ENCODE measurements around the gene AOPEP.

Gene AOPEP

DNA sequence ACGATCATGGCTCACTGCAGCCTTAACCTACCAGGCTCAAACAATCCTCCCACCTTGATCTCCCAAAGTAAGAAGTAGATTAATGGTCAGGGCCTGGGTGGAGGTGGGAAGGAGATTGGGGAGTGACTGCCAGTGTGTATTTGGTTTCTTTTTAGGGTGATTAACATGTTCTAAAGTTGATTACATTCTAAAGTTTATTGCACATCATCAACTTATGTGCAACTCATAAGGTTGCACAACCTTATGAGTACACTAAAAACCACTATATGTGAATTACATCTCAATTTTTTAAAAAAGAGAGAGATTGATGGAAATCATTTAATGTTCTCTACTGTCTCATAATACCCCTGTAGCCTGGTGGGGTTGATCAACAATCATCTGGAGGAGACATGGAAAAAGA, 218.1 kb downstream of the AOPEP start:
- peaks cover 18% of the 10 kb centered on the region for H3K4me1 ChIP-seq (ENCODE audit: insufficient read depth, low read length)
- H3K27ac ChIP-seq (ENCODE audit: low read length): no peak overlapping the region
- no peaks in the 10 kb centered on the region for H3K9me3 ChIP-seq (ENCODE audit: insufficient read depth, low read depth, low read length)
- H3K9ac ChIP-seq (ENCODE audit: low read depth, low read length): no peak overlapping the region
- no peaks in the 10 kb centered on the region for H3K27me3 ChIP-seq (ENCODE audit: insufficient read depth, low read length)
- H3K4me3 ChIP-seq (ENCODE audit: low read length): no peak overlapping the region
- no peaks in the 10 kb centered on the region for H3K36me3 ChIP-seq (ENCODE audit: insufficient read depth, low read depth, low read length)

DNA sequence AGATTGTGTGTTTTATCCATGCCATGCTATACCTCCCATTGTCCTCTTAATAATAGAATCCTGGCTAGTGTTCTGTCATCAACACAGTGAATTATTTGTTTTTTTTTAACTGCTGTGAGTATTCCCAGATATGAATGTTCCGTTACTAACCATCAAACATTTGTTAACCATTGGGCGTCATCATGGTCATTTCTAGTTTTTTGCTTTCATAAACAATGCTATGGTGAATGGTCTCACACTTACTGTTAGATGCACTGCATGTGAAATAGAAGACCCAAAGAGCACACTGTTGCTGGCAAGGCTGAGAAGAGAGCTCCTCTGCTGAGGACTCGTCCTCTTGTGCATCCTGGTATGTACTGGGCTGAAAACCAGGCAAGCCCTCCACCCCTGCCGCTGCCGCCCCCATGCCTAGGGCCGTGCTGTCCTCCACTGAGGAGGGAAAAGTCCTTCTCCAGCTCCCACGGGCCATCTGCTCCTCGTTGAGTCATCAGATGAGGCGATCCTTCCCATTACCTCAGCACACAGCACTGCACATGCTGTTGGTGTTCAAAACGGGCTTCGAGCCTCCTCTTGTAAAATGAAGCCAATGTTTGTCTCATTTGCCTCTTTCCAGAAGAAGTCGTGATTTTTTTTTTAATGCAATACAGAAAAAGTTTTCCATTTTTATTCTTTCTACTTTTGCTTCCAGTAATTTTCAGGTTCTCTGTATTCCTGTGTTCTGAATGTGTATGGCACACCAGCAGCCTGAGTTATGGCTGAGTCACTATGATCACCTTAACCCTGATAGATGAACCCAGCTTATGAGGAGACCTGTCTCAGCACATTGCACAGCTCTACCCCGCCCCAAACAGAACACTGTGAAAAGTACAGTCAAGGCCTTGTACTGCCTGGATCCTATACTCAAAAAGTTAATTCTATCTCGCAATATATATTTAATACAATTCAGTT, 219.0 kb downstream of the AOPEP start:
- Histone ChIP-seq H3K36me3 (ENCODE audit: insufficient read depth, low read depth, low read length) (no peaks in the 10 kb centered on the region), H3K4me1 (ENCODE audit: insufficient read depth, low read length) (peaks cover 26% of the 10 kb centered on the region), H3K27ac (ENCODE audit: low read length) (no peak overlapping the region), H3K27me3 (ENCODE audit: insufficient read depth, low read length) (no peaks in the 10 kb centered on the region), H3K4me3 (ENCODE audit: low read length) (no peak overlapping the region), H3K9me3 (ENCODE audit: insufficient read depth, low read depth, low read length) (no peaks in the 10 kb centered on the region), H3K9ac (ENCODE audit: low read depth, low read length) (no peak overlapping the region)

DNA sequence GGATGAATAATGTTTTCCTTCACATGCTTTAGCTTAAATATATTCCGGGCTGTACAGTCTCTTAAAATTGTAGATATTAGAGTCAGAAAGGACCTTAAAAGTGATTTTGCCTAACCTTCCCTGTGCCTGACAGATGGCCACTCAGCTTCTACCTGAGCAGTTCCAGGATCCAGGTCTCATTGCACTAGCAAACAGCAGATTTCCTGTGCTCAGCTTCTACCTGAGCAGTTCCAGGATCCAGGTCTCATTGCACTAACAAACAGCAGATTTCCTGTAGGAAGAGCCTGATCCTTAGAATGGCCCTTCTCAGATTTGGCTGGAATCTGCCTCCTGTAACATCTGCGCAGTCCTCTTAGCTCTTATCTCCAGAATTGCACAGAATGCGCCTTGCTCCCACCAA, 219.8 kb downstream of the AOPEP start:
- Histone ChIP-seq H3K9ac (ENCODE audit: low read depth, low read length) (no peak overlapping the region), H3K36me3 (ENCODE audit: insufficient read depth, low read depth, low read length) (no peaks in the 10 kb centered on the region), H3K9me3 (ENCODE audit: insufficient read depth, low read depth, low read length) (no peaks in the 10 kb centered on the region), H3K4me1 (ENCODE audit: insufficient read depth, low read length) (peaks cover 32% of the 10 kb centered on the region), H3K4me3 (ENCODE audit: low read length) (no peak overlapping the region), H3K27ac (ENCODE audit: low read length) (no peak overlapping the region), H3K27me3 (ENCODE audit: insufficient read depth, low read length) (no peaks in the 10 kb centered on the region)

DNA sequence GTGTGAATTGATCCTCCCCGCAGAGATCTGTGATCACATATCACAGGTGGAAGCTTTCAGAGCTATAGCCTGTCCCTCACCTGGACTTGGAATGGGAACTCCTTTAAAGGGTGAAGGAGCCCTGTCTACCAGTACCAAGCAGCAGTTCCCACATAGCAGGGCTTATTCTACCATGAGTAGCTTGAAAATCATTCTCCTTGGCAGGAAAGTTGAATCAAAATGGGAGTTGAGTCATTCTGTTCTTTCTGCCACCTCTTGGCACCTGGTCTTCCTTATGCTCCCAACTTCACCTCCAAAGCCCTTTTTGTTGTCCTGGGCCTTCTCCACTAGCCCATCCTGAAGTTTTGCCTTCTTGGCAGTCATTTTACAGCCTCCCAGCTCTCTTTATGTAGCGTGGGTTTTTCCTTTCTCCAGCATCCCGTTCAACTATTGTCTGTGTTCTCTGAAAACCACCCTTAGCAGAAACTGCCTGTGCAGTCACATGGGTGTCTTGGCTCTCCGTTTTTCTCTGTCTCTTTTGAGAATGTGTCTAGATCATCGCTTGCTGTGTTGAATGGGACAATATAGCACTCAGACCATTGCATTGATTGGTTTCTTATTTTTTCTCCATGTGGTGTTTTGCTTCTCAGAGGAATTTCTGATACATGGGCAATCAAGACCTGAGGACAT, 222.2 kb downstream of the AOPEP start:
- Histone ChIP-seq H3K27ac (ENCODE audit: low read length) (no peak overlapping the region), H3K27me3 (ENCODE audit: insufficient read depth, low read length) (no peaks in the 10 kb centered on the region), H3K9ac (ENCODE audit: low read depth, low read length) (0 out of 2 replicates have a peak overlapping the region, but pooled peaks have one; percentile 6), H3K4me3 (ENCODE audit: low read length) (no peak overlapping the region; the same call in 1 of the 2 replicates), H3K4me1 (ENCODE audit: insufficient read depth, low read length) (peaks cover 36% of the 10 kb centered on the region), H3K36me3 (ENCODE audit: insufficient read depth, low read depth, low read length) (no peaks in the 10 kb centered on the region), H3K9me3 (ENCODE audit: insufficient read depth, low read depth, low read length) (no peaks in the 10 kb centered on the region)

DNA sequence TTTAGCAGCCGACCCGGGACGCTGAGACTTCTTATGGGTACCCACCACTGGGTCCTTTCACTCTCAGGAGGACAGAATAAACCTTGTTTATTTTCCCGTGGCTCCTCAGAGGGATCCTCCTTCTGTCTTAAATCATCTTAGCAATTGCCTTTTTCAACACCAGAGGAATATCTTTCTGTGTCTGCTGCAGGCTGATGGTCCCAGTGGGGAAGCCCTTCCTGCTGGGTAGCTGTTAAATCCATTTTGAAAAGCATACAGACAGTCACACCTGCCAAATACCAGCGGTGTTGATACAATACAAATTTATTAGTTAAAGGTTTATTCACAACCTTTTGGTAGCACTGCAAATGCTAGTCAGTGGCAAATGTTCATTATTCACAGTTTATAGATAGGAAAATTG, 222.9 kb downstream of the AOPEP start:
- H3K9ac ChIP-seq (ENCODE audit: low read depth, low read length): 0 out of 2 replicates have a peak overlapping the region, but pooled peaks have one; percentile 6
- H3K9me3 ChIP-seq (ENCODE audit: insufficient read depth, low read depth, low read length): no peaks in the 10 kb centered on the region
- H3K4me3 ChIP-seq (ENCODE audit: low read length): peak overlapping the region; percentile 16; the same call in 1 of the 2 replicates
- no peak overlapping the region for H3K27ac ChIP-seq (ENCODE audit: low read length)
- H3K36me3 ChIP-seq (ENCODE audit: insufficient read depth, low read depth, low read length): no peaks in the 10 kb centered on the region
- no peaks in the 10 kb centered on the region for H3K27me3 ChIP-seq (ENCODE audit: insufficient read depth, low read length)
- peaks cover 36% of the 10 kb centered on the region for H3K4me1 ChIP-seq (ENCODE audit: insufficient read depth, low read length)

DNA sequence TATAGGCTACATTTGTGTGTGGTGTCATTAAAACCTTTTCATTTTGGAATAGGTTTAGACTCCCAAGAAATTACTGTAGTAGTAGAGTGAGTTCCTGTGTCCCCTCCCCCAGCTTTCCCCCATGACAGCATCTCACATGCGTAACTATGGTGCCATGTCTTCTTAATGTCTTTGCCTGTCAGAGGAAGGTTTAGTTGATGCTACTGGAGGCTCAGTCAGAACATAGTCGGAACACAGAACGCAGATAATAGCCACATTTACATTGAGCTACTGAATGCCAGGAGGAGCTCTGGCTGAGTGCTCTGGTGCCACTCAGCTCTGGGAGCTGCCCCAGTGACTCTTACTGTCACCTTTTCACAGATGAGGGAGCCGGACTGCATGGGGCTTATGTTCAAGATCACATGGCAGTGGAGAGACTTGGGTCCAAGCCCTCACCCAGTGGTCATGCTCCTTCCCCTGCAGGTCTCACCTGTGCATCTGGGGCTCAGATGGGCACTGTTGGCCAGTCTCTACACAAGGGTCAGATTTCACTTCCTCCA, 223.6 kb downstream of the AOPEP start:
- Histone ChIP-seq H3K4me3 (ENCODE audit: low read length) (no peak overlapping the region), H3K9me3 (ENCODE audit: insufficient read depth, low read depth, low read length) (no peaks in the 10 kb centered on the region), H3K36me3 (ENCODE audit: insufficient read depth, low read depth, low read length) (no peaks in the 10 kb centered on the region), H3K4me1 (ENCODE audit: insufficient read depth, low read length) (peaks cover 36% of the 10 kb centered on the region), H3K27me3 (ENCODE audit: insufficient read depth, low read length) (no peaks in the 10 kb centered on the region), H3K9ac (ENCODE audit: low read depth, low read length) (no peak overlapping the region), H3K27ac (ENCODE audit: low read length) (no peak overlapping the region)

DNA sequence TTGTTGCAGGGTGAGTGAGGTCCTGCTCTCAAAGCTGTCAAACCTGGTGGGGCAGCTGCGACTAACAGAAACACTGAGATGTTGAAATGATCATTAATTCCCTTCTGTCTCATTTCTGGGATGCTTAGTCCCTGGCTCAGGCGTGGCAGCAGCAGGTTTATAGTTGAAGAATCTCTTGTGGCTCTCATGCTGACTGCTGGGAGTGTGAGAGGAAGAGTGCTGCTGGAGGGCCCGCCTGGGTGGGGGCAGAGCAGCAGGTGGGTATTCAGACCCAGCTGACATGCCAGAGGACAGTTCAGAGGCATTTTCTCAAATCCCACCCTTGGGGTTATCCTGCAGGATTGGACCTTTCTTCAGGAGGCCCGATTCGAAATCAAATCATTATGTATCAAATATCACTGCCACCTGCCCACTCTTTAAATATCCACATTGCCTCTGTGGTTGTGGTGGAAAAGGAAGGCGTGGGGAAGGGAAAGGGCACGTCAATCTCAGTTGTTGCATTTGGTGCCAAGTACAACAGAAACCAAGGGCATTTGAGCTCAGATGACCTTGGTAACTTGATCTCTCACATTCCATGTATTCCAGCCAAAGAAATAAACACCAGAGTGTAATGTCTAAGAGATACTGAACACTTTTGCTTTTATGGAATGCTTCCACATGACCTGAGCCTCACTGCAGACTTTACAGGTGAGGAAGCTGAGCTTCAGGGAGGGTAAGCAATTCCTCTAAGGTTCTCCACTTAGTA, 224.3 kb downstream of the AOPEP start:
- no peak overlapping the region for H3K9ac ChIP-seq (ENCODE audit: low read depth, low read length)
- H3K27me3 ChIP-seq (ENCODE audit: insufficient read depth, low read length): no peaks in the 10 kb centered on the region
- H3K27ac ChIP-seq (ENCODE audit: low read length): no peak overlapping the region
- H3K4me3 ChIP-seq (ENCODE audit: low read length): no peak overlapping the region
- H3K36me3 ChIP-seq (ENCODE audit: insufficient read depth, low read depth, low read length): peaks cover 3% of the 10 kb centered on the region; the same call in 1 of the 2 replicates
- H3K9me3 ChIP-seq (ENCODE audit: insufficient read depth, low read depth, low read length): no peaks in the 10 kb centered on the region
- peaks cover 36% of the 10 kb centered on the region for H3K4me1 ChIP-seq (ENCODE audit: insufficient read depth, low read length)

DNA sequence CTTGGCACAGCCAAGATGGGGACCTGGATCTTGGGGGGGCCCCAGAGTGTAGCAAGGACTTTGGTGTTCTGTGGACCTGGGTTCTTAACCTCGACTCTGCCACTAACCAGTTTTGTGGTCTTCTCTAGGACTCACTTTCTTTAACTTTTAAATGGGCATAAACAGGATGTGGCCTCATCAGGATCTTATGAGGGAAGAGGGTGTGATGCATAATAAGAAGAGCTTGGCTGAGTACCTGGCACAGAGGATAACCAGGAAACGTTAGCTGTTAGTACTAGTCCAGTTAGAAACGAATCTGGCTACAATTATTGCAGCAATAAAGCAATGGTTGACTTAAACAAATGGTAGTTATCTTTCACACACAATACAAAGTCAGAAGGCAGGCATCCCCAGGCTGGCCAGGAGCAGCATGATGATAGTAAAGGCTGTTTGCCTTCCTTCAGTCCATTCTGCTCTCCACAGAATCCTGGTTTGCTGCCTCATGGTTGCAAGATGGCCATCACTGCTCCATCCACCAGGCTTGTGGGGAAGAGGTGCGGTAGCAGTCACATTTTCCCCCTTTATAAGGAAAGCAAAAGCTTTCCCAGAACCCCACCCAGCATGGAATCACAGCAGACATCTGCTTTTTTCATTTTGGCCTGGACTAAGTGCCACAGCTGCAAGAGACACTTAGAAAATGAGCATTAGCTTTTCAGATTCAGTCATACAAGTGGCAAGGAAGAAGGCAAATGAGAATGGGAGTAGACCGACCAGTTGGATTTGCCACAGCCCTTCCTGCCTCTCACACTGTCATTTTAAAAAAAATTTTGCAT, 225.0 kb downstream of the AOPEP start:
- Histone ChIP-seq H3K9ac (ENCODE audit: low read depth, low read length) (no peak overlapping the region), H3K4me3 (ENCODE audit: low read length) (no peak overlapping the region), H3K4me1 (ENCODE audit: insufficient read depth, low read length) (peaks cover 36% of the 10 kb centered on the region), H3K9me3 (ENCODE audit: insufficient read depth, low read depth, low read length) (no peaks in the 10 kb centered on the region), H3K27me3 (ENCODE audit: insufficient read depth, low read length) (no peaks in the 10 kb centered on the region), H3K36me3 (ENCODE audit: insufficient read depth, low read depth, low read length) (peaks cover 10% of the 10 kb centered on the region; the same call in 1 of the 2 replicates), H3K27ac (ENCODE audit: low read length) (no peak overlapping the region)

DNA sequence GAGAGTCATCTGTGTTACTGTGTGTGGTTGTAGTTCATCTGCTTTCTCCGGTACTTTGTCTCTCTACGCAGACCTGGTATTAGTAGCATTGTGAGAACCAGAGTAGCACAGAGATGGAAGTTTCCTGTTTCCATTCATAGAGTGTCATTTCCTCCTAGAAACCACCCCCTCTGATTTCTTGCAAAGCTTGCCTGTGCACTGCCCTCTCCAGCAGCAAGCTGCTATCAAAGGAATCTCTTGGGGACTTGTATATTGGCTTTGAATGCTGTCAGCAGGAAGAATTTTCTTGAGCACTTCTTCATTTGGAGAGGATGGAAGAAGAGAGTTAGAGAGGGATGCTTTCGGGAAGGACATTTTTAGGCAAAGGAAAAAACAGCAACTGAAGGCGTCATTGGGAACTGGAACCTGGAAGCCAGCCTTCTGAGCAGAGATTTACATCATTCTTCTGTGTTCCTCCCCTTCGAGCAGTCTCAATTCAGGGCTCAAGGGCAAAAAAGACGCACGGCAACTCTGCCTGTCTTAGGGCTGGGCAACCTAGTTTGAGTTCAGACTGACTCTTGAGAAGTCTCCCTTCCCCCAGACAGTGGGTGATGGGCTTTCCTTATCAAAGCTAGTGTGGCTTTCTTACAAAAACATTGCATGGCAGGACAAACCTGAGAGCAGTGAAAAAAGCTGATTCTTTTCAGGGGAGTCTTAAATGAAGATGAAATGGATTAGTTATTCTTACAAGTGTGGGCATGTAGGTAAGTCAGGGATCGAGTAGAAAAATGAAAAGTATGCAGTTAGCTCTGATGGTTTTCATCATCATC, 226.3 kb downstream of the AOPEP start:
- no peak overlapping the region for H3K9ac ChIP-seq (ENCODE audit: low read depth, low read length)
- H3K9me3 ChIP-seq (ENCODE audit: insufficient read depth, low read depth, low read length): no peaks in the 10 kb centered on the region
- H3K4me3 ChIP-seq (ENCODE audit: low read length): no peak overlapping the region
- no peaks in the 10 kb centered on the region for H3K27me3 ChIP-seq (ENCODE audit: insufficient read depth, low read length)
- H3K4me1 ChIP-seq (ENCODE audit: insufficient read depth, low read length): peaks cover 32% of the 10 kb centered on the region
- H3K27ac ChIP-seq (ENCODE audit: low read length): no peak overlapping the region
- H3K36me3 ChIP-seq (ENCODE audit: insufficient read depth, low read depth, low read length): peaks cover 10% of the 10 kb centered on the region; the same call in 1 of the 2 replicates

DNA sequence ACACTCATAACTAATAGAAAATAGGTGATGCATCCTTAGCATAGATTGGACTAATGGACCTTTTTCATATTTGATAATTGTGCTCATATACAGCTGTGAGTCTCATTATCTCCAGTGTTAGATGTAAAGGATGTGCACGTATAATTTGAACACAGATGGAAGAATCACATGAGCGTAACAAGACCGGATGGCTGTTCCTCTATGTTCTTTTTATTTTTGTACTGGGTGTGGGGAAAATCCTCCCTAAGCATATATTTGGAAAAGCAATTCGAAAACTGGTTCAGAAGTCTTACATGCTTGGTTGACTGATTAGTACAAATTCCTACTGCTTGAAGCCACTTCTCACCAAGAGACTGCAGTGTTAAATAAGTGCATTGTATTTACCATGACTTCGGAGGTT, 230.2 kb downstream of the AOPEP start:
- Histone ChIP-seq H3K9me3 (ENCODE audit: insufficient read depth, low read depth, low read length) (no peaks in the 10 kb centered on the region), H3K36me3 (ENCODE audit: insufficient read depth, low read depth, low read length) (peaks cover 10% of the 10 kb centered on the region; the same call in 1 of the 2 replicates), H3K27ac (ENCODE audit: low read length) (no peak overlapping the region), H3K27me3 (ENCODE audit: insufficient read depth, low read length) (no peaks in the 10 kb centered on the region), H3K9ac (ENCODE audit: low read depth, low read length) (no peak overlapping the region), H3K4me3 (ENCODE audit: low read length) (no peak overlapping the region), H3K4me1 (ENCODE audit: insufficient read depth, low read length) (peaks cover 4% of the 10 kb centered on the region; the same call in 1 of the 2 replicates)

Data from iPS-20b (cell line).